Measurements from ENCODE around the gene CCDC43.

GRCh38 chr17:44637066-44637465 is 52.5 kb downstream of the CCDC43 start:
- TF ChIP-seq CTCF (IDR thresholded peaks at IDR 0.05; ENCODE audit: insufficient read depth, low read length, poor library complexity, severe bottlenecking) (no peak), EZH2phosphoT487 (conservative IDR thresholded peaks at IDR 0.05; ENCODE audit: low read length) (no peak)
